HEK293 (cell line): Measurements from ENCODE around the gene CYCS.

ENCODE experiments used
- CTCF ChIA-PET: fragments of 350-600 bp; formaldehyde crosslinking; extraction: SDS; loops from one replicate; lab custom pipeline; 2021; ENCODE audit warnings: antibody characterized with exemption; lab: Yijun Ruan, JAX
- POLR2A ChIA-PET: fragments of 300-600 bp; formaldehyde crosslinking; extraction: SDS; loops from one replicate; lab custom pipeline; 2020; ENCODE audit warnings: antibody characterized with exemption, inconsistent platforms; lab: Yijun Ruan, JAX
- H3K27ac ChIP-seq: fragments of 200-500 bp; sonication (Bioruptor generic); 2 replicates; pipeline ENCODE4 v1.5.1; 2014; ENCODE audit warnings: low read depth, low read length, control low read depth, inconsistent platforms; ENCODE audit errors: extremely low read depth
- H3K36me3 ChIP-seq, 2 experiments: fragments of 200-500 bp in 1 of 2; sonication (Bioruptor generic) in 1 of 2; 1 replicate in 1 of 2; 2 replicates in 1 of 2; pipeline ENCODE4 v1.5.1; 2014 to 2017; ENCODE audit warnings: inconsistent platforms in 2 of 2, low read length in 2 of 2; ENCODE audit not compliant: control insufficient read depth in 2 of 2, insufficient read depth in 1 of 2
- H3K4me1 ChIP-seq: fragments of 200-500 bp; sonication (Bioruptor generic); 2 replicates; pipeline ENCODE4 v1.5.1; 2014; ENCODE audit warnings: mild to moderate bottlenecking, low read length, inconsistent platforms; ENCODE audit not compliant: control insufficient read depth, insufficient read depth
- H3K4me3 ChIP-seq: 2 replicates; pipeline ENCODE4 v1.5.1; 2011; ENCODE audit warnings: low read depth, mild to moderate bottlenecking, control low read depth, low read length, moderate library complexity
- H3K9me3 ChIP-seq: fragments of 200-500 bp; sonication (Bioruptor generic); 2 replicates; pipeline ENCODE4 v1.5.1; 2014; ENCODE audit warnings: low read depth, low read length, inconsistent platforms; ENCODE audit not compliant: control insufficient read depth, insufficient read depth
- CTCF ChIP-seq: fragments of 450-650 bp; formaldehyde crosslinking; IDR thresholded peaks from 2 replicates; pipeline ENCODE4 v1.5.1; 2016; ENCODE audit warnings: missing biosample characterization, missing genetic modification characterization
- KLF8 ChIP-seq: fragments of 450-650 bp; formaldehyde crosslinking; IDR thresholded peaks from 2 replicates; pipeline ENCODE4 v1.5.1; 2016; ENCODE audit warnings: missing biosample characterization, missing genetic modification characterization
- MZF1 ChIP-seq: fragments of 450-650 bp; formaldehyde crosslinking; IDR thresholded peaks from 2 replicates; pipeline ENCODE4 v1.5.1; 2017; ENCODE audit warnings: missing biosample characterization, missing genetic modification characterization, borderline replicate concordance
- SCRT1 ChIP-seq: fragments of 450-650 bp; formaldehyde crosslinking; IDR thresholded peaks from 2 replicates; pipeline ENCODE4 v1.5.1; 2016; ENCODE audit warnings: missing biosample characterization, missing genetic modification characterization, borderline replicate concordance
- SETDB1 ChIP-seq: IDR thresholded peaks from one replicate; pipeline ENCODE4 v1.6.1; 2017; ENCODE audit warnings: mild to moderate bottlenecking, low read length, moderate library complexity, mixed read lengths; ENCODE audit not compliant: insufficient read length
- TSHZ1 ChIP-seq: fragments of 450-650 bp; formaldehyde crosslinking; IDR thresholded peaks from 2 replicates; pipeline ENCODE4 v1.5.1; 2016; ENCODE audit warnings: missing biosample characterization, missing genetic modification characterization, borderline replicate concordance
- ZNF112 ChIP-seq: fragments of 450-650 bp; formaldehyde crosslinking; IDR thresholded peaks from 2 replicates; pipeline ENCODE4 v1.5.0; 2017; ENCODE audit warnings: missing biosample characterization, missing genetic modification characterization
- ZNF146 ChIP-seq: fragments of 450-650 bp; formaldehyde crosslinking; IDR thresholded peaks from 2 replicates; pipeline ENCODE4 v1.5.1; 2016; ENCODE audit warnings: missing biosample characterization, missing genetic modification characterization
- ZNF274 ChIP-seq, 2 experiments: fragments of 200-500 bp in 1 of 2; fragments of 450-650 bp in 1 of 2; sonication (Bioruptor generic) in 1 of 2; formaldehyde crosslinking in 1 of 2; IDR thresholded peaks; 2 replicates each; pipeline versions ENCODE4 v1.5.1 to v1.6.1; 2014 to 2016; ENCODE audit warnings: borderline replicate concordance in 1 of 2, inconsistent platforms in 1 of 2, low read length in 1 of 2, missing biosample characterization in 1 of 2, missing genetic modification characterization in 1 of 2
- ZNF366 ChIP-seq: fragments of 450-650 bp; formaldehyde crosslinking; conservative IDR thresholded peaks from 2 replicates; pipeline ENCODE4 v1.5.1; 2016; ENCODE audit warnings: missing biosample characterization, missing genetic modification characterization
- ZNF404 ChIP-seq: fragments of 450-650 bp; formaldehyde crosslinking; IDR thresholded peaks from 2 replicates; pipeline ENCODE4 v1.5.1; 2017; ENCODE audit warnings: missing biosample characterization, missing genetic modification characterization
- ZNF449 ChIP-seq: fragments of 450-650 bp; formaldehyde crosslinking; IDR thresholded peaks from 2 replicates; pipeline ENCODE4 v1.5.1; 2017; ENCODE audit warnings: missing biosample characterization, mild to moderate bottlenecking, missing genetic modification characterization, moderate library complexity
- ZNF510 ChIP-seq: fragments of 450-650 bp; formaldehyde crosslinking; IDR thresholded peaks from 2 replicates; pipeline ENCODE4 v1.5.1; 2018; ENCODE audit warnings: mild to moderate bottlenecking, missing genetic modification characterization, missing biosample characterization; ENCODE audit not compliant: insufficient replicate concordance
- ZNF610 ChIP-seq: fragments of 450-650 bp; formaldehyde crosslinking; IDR thresholded peaks from 2 replicates; pipeline ENCODE4 v1.5.1; 2016; ENCODE audit warnings: missing biosample characterization, missing genetic modification characterization, borderline replicate concordance
- ZNF629 ChIP-seq: fragments of 450-650 bp; formaldehyde crosslinking; IDR thresholded peaks from 2 replicates; pipeline ENCODE4 v1.5.1; 2017; ENCODE audit warnings: missing biosample characterization, missing genetic modification characterization
- ZNF654 ChIP-seq: fragments of 450-650 bp; formaldehyde crosslinking; IDR thresholded peaks from 2 replicates; pipeline ENCODE4 v1.5.1; 2016; ENCODE audit warnings: low read depth, missing biosample characterization, missing genetic modification characterization

Gene CYCS

GRCh38 chr7:25095516-25096345, 29.3 kb downstream of the CYCS start:
- ChIA-PET POLR2A (interaction anchor here (0.9 kb wide), 1 partner anchor 28 kb away, joined by 4 read pairs; no protein-coding TSS in a partner anchor), CTCF (interaction anchor here (0.6 to 8.0 kb wide), 9 partner anchors 7 to 610 kb away, joined by 3 to 142 read pairs (median 4); no protein-coding TSS in a partner anchor)
- no peak overlapping the region for H3K27ac ChIP-seq
- TF ChIP-seq SETDB1 (peak; percentile 48), ZNF146 (tag by site-specific recombination) (no peak)
- H3K4me3 ChIP-seq, result no peak overlapping the region
- H3K9me3 ChIP-seq, result no peaks in the 10 kb centered on the region
- no peaks in the 10 kb centered on the region for H3K4me1 ChIP-seq
- H3K36me3 ChIP-seq, result no peaks in the 10 kb centered on the region

- H3K9me3 ChIP-seq, result no peaks in the 10 kb centered on the region
- no peaks in the 10 kb centered on the region for H3K36me3 ChIP-seq
- no peak overlapping the region for H3K27ac ChIP-seq
- H3K4me3 ChIP-seq, result no peak overlapping the region
- ChIA-PET CTCF (interaction anchor here (0.6 to 8.0 kb wide), 40 partner anchors 9 to 1524 kb away, joined by 3 to 142 read pairs (median 4); no protein-coding TSS in a partner anchor), POLR2A (interaction anchor here (1.0 to 2.8 kb wide), 2 partner anchors 32 to 113 kb away, joined by 3 to 9 read pairs; partner anchors contain the start of genes CYCS and OSBPL3)
- no peaks in the 10 kb centered on the region for H3K4me1 ChIP-seq
- peak; percentile 19; the same call in 1 of the 2 replicates for TF ChIP-seq CTCF
- no peak for TF ChIP-seq KLF8 (tag by site-specific recombination)
- no peak for TF ChIP-seq ZNF274 (IDR thresholded peaks at IDR 0.05; ENCODE audit: low read length)
- no peak for TF ChIP-seq ZNF274 (tag by site-specific recombination; IDR thresholded peaks at IDR 0.05; ENCODE audit: borderline replicate concordance)
- peak; percentile 65 for TF ChIP-seq ZNF654 (tag by site-specific recombination)
Observed at GRCh38 chr7:25093268-25093826, 31.7 kb downstream of the CYCS start.

- H3K4me3 ChIP-seq, result no peak overlapping the region
- CTCF ChIA-PET, result interaction anchor here (0.7 to 8.0 kb wide), 11 partner anchors 10 to 419 kb away, joined by 3 to 142 read pairs (median 3); no protein-coding TSS in a partner anchor
- no peaks in the 10 kb centered on the region for H3K4me1 ChIP-seq
- no peak for TF ChIP-seq ZNF510 (tag by site-specific recombination)
- TF ChIP-seq, all 188 proteins: peak for 0
- Histone ChIP-seq H3K9me3 (no peaks in the 10 kb centered on the region), H3K27ac (no peak overlapping the region), H3K36me3 (no peaks in the 10 kb centered on the region)
- POLR2A ChIA-PET, result interaction anchor here (2.8 kb wide), 1 partner anchor 33 kb away, joined by 9 read pairs; the partner anchor contains the start of gene CYCS
Observed at GRCh38 chr7:25091779-25092178, 33.3 kb downstream of the CYCS start.

- no peak overlapping the region for H3K27ac ChIP-seq
- ChIA-PET POLR2A (interaction anchor here (2.8 kb wide), 1 partner anchor 34 kb away, joined by 9 read pairs; the partner anchor contains the start of gene CYCS), CTCF (interaction anchor here (0.7 to 8.0 kb wide), 8 partner anchors 7 to 1534 kb away, joined by 3 to 142 read pairs (median 13); no protein-coding TSS in a partner anchor)
- no peak overlapping the region for H3K4me3 ChIP-seq
- no peaks in the 10 kb centered on the region for H3K36me3 ChIP-seq
- H3K4me1 ChIP-seq, result no peaks in the 10 kb centered on the region
- no peaks in the 10 kb centered on the region for H3K9me3 ChIP-seq
- TF ChIP-seq ZNF112 (tag by site-specific recombination) (no peak), ZNF610 (tag by site-specific recombination) (no peak), SCRT1 (no peak), TSHZ1 (tag by site-specific recombination) (no peak), MZF1 (tag by site-specific recombination) (no peak), ZNF366 (no peak), ZNF449 (tag by site-specific recombination) (no peak), ZNF629 (tag by site-specific recombination) (no peak), ZNF404 (tag by site-specific recombination) (no peak)
Observed at GRCh38 chr7:25091176-25091575, 33.9 kb downstream of the CYCS start.
